Activated CD4-positive, alpha-beta T cell treated with anti-CD3 and anti-CD28 coated beads for 48 hours (primary cell): Measurements from ENCODE around the gene PHACTR2.

Experiments
- DNase-seq: peaks from one replicate; pipeline ENCODE4 v3.0.0-alpha.2; 2020

The PHACTR2 gene

DNA sequence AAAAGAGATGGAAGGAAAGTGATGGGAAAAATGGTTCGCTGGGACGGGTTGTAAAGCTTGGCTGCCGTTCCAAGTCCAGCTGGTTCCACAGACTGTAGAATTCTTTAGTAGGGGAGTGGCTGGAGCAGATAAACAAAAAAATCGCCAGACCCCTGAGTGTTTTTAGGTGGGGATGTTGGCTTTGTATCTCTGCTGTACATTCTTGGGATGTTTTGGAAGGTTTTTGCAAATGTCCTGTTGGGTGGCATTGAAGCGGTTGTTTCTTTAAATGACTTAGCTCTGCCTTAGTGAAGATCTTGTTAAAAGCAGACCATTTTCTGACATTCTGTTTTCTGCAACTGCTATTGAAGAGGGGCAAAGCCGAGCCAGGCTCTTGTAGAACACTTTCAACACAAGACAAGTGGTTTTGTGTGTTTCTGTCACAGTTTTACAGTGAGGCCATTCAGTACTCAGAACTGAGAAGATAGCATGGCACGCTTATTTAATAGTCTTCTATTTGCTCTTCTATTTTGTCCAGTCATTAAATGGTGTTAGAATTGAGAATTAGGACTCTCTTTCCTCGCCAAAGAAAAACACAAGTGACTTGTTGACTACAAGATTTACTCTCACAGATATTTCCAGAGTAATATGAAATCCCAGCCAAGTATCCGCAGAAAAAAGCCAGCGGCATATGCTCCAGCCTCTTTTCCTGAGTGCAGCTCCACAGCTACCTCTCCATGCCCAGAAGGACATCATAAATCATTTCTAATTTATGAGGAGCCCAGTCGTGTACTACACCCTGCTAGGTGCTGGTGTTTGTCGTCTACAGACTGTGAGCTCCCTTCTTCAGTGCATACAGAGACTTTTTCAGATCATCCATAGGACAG, 65.8 kb downstream of the PHACTR2 start:
- no peak for DNase-seq

DNA sequence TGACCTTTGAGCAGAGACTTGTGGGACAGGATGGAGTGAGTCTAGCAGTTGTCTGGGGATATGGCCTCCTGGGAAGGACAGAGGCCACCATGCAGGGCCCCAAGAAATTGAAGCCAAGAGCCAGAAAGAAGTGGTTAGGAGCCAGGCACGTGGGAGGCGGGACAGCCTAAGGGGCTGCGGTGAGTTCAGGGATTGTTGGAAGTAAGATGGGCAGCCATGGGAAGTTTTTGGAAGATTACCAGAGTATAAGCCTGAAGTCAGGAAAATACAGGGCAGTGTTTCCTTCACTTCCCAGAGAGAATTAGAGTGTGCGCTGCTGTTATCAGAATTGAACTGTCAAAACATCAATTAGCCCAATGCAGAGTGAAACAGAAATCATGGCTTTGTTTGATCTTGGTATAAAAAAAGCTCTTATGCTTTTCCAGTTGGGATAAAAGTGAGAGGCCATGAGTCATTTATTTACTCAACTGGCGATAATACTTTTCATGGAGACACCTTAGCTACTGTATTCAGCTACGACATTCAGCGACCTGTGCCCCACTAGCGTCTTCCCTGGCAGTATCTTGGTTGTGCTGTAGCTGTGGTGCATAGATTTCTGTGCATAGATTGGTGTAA, 66.9 kb downstream of the PHACTR2 start:
- no peak for DNase-seq

DNA sequence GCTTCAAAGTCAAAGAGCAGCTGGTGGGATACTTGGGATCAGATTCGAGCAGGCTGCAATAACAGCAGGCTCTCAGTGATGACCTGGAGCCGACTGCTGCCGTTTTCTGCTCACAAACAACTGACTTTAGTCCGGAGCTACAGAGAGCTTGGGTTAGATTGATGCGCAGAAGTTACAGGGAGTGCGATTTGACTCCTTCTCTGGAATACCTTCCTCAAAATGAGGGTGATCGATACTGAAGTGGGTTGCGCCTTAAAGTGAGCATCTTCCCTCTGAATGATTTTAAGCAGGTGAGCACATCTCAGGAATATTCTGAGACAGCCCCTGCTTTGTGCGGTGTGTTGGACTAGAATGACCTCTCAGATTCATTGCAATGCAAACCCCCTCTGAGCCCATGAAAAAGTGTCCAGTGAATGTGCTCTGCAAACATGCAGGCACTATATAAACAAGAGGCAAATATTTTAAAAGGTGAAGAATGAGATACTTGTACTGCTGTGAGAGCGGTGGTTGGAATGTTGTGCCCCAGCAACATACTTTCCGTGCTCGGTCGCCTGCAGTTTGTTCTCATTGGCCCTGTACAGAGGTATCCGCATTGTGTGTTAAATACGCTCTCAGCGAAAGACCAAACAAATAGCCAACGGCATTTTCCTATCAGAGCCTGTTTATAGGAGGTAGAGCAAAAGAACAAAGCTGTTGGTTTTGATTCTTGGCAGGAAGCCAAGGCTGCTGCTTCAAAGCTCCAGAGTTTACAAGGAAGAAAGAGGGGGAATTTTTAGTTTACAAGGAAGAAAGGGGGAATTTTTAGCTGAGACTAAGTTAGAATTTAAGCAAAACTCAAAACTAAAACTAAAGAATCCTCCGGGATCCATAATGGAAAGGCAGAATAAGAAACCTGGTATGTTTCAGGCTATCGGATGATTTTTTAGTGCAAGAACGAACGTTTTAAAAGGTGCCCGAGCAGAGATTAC, 67.7 kb downstream of the PHACTR2 start:
- DNase-seq: no peak

DNA sequence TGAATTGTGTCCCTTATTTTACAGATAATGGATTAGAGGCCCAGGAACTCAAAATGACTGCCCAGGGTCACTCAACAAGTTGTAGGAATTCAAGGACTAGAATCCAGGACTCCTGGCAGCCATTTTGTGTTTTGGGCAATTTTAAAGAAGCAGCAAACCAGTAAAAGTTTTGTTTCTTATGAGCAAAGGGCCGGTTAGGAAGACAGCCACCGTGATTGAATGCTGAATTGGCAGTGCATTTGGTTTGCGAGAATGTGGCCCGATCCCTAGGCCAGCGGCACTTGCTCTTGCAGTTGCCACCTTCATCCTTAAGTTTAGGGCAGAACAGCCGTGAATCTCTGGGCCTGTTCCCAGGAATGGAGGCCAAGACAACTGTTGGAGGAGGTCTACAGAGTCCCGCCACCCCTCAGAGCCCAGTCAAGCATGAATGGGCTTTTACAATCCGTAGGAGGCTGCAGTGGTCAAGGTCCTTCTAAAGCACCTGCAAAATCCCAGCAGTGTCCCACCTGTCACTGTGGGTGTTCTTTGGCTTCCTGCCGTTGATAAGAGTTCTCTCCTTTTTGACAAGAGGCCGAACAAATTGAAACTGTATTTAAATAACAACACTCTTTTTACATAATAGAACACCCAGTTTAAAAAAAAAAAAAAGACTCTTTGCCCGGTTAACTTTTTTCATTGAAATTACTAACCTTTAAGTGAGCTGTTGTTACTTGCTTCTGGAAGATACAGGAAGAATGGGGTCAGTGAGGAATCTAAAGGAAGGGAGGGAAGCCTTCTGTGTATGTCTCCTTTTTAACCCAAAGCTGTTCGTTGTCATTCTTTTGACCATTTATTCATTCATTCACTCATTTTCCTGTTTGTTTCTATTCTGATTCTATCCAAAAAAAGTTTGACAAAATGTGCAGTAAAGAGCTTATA, 68.7 kb downstream of the PHACTR2 start:
- DNase-seq: no peak

DNA sequence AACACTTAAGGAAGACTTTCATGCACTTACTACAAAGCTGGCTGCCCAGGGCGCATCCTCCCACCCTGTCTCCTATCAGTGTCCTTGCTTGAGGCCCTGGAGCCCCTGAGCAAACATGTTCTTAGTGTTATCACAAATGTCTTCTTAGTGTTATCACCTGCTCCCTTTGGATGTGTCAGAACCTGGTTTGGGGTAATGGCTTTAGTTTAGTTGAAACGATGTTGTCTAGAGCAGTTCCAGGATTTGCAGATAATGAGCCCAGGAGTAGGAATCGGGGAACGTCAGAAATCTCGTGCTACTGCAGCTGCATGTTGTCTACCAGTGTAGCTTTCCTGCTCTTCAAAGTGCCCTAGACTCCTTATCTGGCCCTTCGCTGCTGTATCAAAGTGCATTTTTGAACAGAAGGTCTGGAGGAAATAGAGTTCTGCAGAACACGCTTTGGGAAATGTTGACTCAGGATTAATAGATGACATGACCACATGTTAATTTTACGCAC, 69.6 kb downstream of the PHACTR2 start:
- DNase-seq: no peak

DNA sequence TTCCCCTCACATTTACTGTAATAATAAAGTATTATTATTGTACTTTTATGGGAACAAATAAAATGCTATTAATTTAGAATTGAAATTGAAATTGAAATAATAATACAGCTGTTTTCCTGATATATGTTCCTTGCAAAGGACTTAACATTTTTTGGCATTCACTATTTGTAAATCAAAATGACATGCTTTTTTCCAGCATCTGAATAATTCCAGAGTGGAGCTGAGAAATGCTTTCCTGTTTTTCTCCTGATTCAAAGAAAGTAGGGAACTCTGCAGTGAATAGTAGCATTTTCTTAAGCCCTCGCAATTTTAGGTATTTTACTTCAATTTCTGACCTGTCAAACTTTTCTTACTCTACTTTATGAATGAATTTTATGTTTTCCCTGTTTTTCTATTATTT, 72.1 kb downstream of the PHACTR2 start:
- no peak for DNase-seq

DNA sequence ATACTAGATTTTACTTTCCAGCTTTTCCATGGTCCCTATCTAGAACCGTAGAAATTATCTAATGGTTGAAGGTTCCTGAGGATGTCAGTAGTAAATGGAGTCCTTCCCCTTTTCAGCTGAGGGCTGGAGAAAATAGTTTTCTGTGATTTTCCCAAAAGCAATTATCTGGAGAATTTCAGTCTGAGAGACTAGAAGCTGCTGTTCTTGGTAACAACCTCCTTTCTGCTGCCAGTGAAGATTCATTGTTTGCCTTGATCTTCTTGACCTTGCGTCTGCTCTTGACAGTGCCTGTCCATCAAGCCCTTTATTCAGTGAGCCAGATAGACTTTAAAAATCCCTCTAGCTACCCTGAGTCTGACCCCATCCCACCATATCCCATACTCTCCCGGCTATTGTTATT, 73.1 kb downstream of the PHACTR2 start:
- no peak for DNase-seq

DNA sequence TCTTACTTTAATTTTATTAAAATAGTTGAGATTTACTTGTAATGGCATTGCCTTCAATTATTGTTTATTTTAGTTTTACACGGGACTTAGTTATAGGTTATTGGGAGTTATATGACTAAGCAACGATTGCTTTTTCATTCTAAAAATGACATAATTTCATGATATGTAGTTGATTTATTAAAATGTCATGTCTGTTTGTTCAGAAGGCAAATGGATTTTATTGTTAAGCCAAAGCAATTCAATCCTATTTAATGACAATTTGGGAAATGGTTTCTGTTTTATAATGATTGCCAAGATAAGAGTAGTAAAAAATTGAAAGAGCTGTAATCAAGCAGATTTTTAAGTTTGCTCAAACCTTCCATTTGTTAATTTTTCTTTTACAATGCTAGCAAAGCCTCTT, 74.7 kb downstream of the PHACTR2 start:
- DNase-seq: no peak

DNA sequence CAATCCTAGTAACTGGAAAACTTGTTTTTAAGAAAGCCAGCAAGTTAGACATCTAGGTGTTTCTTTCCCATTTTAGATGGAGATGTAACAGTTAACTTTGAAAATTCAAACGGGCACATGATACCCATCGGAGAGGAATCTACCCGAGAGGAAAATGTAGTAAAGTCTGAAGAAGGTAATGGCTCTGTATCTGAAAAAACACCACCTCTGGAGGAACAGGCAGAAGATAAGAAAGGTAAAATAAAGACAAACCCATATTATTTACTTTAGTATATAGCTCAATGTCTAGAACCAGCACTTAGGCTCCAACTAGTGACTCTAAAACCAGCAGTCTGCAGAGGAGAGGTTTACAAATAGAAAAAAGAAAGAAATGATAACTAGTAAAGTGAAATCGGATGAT, 75.9 kb downstream of the PHACTR2 start:
- DNase-seq: no peak

DNA sequence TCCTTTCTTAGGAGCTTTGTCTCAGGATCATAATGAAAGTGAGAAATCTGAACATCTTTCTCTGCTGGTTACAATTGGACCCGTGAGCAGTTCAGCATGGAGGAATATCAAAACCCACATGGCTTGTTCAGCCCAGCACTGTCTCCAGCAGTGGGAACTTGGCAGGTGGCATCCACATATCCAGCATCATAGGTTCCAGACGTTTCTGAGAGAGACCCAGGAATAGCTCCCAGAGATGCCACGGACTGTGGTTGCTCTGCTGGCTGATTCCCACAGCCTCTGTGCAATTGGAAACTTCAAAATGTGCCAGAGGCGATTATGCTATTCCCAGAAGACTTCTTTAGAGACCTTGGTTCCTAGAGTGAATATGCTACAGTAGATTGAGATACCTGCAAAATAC, 76.4 kb downstream of the PHACTR2 start:
- DNase-seq: no peak

DNA sequence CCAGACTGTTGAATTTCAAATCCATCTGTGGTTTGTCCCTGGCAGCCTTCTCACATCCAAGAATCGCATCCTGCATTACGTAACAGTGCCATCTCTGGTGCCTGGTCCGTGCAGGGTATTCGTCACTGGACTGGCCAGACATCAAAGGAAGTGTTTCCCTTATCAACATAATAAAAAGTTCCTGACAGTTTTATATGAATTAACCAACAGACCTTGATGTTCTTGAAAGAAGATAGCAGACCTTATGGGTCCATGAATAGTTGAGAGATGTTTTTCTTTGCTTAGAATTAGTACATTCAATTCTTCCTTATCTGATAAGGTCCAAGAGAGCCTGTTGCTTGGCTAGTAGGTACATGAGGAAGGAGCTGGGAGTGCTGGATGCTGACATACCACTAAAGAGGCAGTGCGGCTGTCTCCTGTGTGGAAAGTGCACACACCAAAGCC, 77.6 kb downstream of the PHACTR2 start:
- DNase-seq: no peak

DNA sequence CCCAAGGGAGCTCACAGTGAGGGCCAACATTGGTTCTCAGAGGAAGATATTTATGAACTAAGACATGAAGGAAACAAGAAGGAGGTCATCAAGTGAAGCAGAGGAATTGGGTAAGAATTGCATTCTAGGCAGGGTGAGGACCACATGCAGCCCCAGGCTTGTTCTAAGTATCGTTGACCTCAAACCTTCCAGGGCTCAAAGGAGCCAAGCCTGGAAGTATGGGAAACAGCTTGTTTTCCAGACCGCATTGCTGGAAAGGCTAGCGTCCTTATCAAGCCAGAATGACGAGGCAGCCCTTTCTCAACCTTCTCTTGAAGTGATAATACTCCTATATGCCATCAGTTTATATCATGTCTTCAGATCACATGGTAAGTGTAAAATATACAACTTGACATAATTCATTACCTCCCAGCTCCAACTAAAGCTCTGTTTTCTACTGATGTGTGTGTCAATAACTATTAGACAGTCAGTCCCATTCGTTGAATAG, 79.6 kb downstream of the PHACTR2 start:
- DNase-seq: no peak

DNA sequence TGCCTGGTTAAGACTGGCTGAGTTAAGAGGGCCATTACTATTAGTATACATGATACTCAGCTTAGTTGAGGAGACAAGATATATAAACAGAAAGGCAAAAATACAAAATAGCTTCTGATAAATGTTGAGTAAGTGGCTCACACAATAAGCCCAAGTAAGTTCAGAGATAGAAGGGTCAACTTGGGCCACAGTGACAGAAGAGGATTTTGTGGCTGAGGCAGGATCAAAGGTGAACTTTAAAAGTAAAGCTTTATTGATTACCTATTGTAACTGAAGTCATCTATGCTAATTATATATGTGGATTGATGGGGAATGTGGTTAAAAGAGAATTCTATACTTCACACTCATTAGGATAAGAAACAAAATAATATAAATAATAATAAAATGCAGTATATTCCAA, 80.8 kb downstream of the PHACTR2 start:
- no peak for DNase-seq

DNA sequence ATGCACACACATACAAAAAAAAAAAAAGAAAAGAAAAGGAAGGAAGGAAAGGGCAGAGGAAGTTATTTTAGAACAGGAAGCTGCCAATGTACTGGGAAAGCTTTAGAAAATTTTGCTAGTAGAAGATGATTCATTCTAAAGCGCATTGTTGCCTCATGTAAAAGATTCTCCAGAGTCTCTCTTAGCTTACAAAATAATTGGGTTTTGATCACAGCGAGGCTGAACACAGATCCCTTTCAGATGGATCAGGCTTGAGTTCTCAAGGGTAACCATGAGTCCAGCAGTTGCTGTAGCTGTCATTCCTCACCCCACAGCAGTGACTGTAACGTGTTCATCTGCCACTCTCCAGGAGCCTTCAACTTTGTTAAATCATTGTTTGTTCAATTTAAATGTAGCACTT, 81.9 kb downstream of the PHACTR2 start:
- no peak for DNase-seq

DNA sequence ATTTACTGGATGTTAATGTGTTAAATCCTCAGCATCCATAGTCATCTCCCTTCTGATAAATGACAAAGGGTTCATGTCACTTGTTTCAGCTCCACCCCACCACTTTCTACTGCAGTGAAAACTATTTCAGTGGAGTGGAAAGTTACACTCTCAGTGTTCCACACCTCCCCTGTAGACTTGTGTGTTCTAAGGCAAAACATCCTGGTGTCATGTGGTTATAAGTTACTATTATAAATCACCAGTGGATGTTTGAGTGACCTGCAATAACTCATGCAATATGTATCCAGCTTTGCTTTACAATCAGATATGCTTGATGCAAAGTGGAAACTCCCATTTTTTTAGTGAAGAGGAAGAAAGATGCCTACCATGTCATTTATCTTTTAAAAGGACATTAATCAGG, 83.3 kb downstream of the PHACTR2 start:
- DNase-seq: no peak

DNA sequence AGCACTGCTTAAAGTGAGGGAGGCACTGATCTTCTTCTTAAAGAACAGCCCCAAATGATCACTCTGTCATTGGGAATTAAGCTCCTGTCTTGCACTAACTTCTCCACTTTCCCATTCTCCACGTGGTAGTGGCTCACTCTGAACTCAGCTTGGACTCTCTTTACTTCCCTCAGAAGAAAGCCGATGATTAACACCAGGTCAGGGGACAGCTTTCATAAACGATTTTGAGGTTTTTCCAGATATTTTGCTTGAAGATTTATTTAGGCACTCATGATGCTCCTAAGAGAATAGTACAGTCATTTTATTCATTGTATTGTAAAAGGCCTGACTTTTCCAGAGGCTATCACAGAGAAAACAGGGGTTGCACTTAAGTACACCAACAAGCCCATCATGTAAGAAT, 84.4 kb downstream of the PHACTR2 start:
- DNase-seq: no peak

DNA sequence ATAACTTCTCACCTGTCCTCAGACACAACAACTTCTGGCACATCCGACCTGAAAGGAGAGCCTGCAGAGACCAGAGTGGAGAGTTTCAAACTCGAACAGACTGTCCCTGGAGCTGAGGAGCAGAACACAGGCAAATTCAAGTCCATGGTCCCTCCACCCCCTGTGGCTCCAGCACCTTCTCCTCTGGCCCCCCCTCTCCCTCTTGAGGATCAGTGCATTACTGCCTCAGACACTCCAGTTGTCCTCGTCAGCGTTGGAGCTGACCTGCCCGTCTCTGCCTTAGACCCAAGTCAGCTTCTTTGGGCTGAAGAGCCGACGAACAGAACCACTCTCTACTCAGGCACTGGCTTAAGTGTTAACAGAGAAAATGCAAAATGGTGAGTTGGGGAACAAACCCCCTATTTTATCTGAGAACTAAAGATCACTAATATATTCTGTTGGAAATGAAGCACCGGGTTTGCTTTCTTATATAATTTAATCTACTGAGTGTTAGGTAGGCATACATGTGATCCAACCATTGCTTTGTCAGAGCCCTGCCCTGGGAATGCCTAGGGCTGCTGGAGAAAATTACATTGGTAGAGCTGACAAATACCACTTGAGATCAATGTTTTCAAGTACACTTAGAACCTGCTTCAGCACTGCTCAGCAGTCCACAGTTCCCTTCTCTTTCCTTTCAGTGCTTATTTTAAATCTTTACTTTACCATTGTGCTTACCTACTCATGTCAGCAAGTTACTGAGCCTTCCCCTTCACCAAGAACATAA, 87.8 kb downstream of the PHACTR2 start:
- no peak for DNase-seq

DNA sequence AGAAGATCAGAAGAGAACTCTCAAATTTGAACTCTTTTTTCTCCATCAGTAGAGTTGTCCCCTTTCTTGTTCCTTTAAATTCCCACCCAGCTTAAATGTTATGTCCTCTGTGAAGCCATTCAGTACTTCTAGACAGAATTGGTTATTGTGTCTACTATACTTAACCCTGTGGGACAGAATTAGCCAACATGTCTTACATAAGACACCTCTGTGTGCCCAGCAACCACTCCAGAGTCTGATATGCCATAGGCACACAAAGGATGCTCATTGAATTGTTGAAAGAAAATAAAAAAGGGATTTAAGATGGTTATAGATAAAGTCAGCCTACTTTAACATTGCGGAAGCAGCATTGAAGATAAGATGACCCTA, 88.4 kb downstream of the PHACTR2 start:
- no peak for DNase-seq

DNA sequence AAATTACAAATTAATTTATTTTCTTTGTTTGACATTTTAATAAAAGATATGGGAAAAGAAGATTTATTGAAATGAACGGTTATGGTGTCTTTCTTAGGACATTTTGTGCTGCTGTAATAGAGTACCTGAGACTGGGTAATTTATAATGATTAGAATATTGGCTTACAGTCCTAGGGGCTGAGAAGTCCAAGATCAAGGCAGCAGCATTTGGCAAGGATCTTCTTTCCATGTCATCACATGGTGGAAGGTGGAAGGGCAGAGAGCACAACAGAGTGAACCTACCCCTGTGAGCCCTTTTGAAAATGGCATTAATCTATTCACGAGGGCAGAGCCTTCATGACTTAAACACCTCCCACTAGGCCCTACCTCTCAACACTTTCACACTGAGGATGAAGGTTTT, 89.7 kb downstream of the PHACTR2 start:
- no peak for DNase-seq

DNA sequence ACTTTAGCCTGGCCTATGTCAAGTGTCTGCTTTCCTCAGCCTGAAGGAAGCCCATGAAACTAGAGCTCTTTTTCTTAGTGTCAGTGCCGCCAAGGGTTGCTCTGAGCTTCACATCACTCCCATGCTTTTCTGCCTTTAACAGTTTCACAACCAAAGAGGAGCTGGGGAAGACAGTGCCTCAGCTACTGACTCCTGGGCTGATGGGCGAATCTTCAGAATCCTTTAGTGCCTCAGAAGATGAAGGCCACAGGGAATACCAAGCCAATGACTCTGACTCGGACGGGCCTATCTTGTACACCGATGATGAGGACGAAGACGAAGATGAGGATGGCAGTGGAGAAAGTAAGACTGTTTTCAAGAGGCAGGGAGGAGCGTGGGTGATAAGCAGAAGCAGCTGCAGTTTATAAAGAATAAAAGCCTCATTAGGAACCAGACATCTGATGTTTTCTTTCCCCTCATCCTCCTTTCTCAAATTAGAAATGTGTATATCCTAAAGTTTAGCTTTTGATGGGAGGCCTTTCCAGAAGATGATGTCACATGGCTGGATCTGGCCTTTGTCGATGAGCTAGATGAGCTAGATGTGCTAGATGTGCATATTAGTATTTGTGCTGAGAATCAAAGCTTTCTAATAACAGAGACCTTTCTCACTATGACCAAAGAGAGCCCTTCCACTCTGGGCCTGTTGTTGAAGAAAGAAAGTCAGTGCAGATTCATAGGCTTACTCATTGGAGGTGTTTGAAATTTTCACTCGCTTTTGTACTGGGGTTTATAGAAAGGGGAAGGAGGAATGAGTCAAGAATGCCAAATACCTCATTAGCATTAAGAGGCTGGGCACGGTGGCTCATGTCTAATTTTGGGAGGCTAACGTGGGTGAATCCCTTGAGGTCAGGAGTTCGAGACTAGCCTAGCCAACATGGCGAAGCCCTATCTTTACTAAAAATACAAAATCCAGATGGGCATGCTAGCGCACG, 94.6 kb downstream of the PHACTR2 start:
- DNase-seq: peak; percentile 5
